Measurements from ENCODE around the gene CASP8AP2. TPM values are rescaled to one million over a fixed set of nuclear protein-coding genes. Genes with fewer than 3 reads are reported as not detected.
A peak's percentile ranks its signal among the peaks of the same experiment; 100 is the strongest.

The CASP8AP2 gene
- total and polyA plus RNA-seq, 2 of the 13 experiments (the other 11 are each of a cell fraction or from before 2014, with no cell fraction given), result 5.7 to 13.5 TPM

GRCh38 chr6:89829472-89830169 lies at the start of gene CASP8AP2 (continued):
- TF ChIP-seq ARID5B (CRISPR knock-in tag; IDR thresholded peaks at IDR 0.05) (peak; percentile 11; the same call in 1 of the 2 replicates), PHF8 (CRISPR knock-in tag; IDR thresholded peaks at IDR 0.05) (peak; percentile 84), ZNF614 (CRISPR knock-in tag; IDR thresholded peaks at IDR 0.05; ENCODE audit: borderline replicate concordance) (no peak), ZNF605 (CRISPR knock-in tag; IDR thresholded peaks at IDR 0.05) (peak; percentile 83), WIZ (CRISPR knock-in tag; IDR thresholded peaks at IDR 0.05) (peak; percentile 44; the same call in 1 of the 2 replicates), PTBP1 (IDR thresholded peaks at IDR 0.05; ENCODE audit: low read depth, low read length, poor library complexity, severe bottlenecking) (peak; percentile 25), NCOA2 (CRISPR knock-in tag; IDR thresholded peaks at IDR 0.05) (0 out of 2 replicates have a peak, but pooled peaks have one; percentile 10), ZBED4 (CRISPR knock-in tag; IDR thresholded peaks at IDR 0.05; ENCODE audit: borderline replicate concordance) (peak; percentile 96), POLR2G (IDR thresholded peaks at IDR 0.05; ENCODE audit: low read depth, low read length) (peak; percentile 85), FOXJ3 (CRISPR knock-in tag; IDR thresholded peaks at IDR 0.05; ENCODE audit: borderline replicate concordance) (0 out of 2 replicates have a peak, but pooled peaks have one; percentile 6), ZNF724P (CRISPR knock-in tag; IDR thresholded peaks at IDR 0.05; ENCODE audit: borderline replicate concordance) (peak; percentile 19; the same call in 1 of the 2 replicates), HBP1 (CRISPR knock-in tag; IDR thresholded peaks at IDR 0.05; ENCODE audit: low read depth) (no peak; the same call in 1 of the 2 replicates), BRF2 (CRISPR knock-in tag; IDR thresholded peaks at IDR 0.05) (0 out of 2 replicates have a peak, but pooled peaks have one; percentile 42), MAX (IDR thresholded peaks at IDR 0.05) (peak; percentile 71), ZNF775 (CRISPR knock-in tag; IDR thresholded peaks at IDR 0.05; ENCODE audit: borderline replicate concordance) (no peak), CBX5 (CRISPR knock-in tag; IDR thresholded peaks at IDR 0.05; ENCODE audit: borderline replicate concordance) (peak; percentile 21; the same call in 1 of the 2 replicates)

All from HepG2 (cell line).